ENCODE measurements around the gene PRIM2.
"Not testable (repeated sequence)": the region's sequence is repeated elsewhere in the genome, so short reads cannot be mapped to it uniquely, and the experiment has no call there.

Gene PRIM2

GRCh38 chr6:57444787-57445186, 127.4 kb downstream of the PRIM2 start:
- not testable (repeated sequence) for DNase-seq (ENCODE audit: low read depth in 1 of 2, low spot score in 1 of 2)

- not testable (repeated sequence) for DNase-seq (ENCODE audit: low read depth in 1 of 2, low spot score in 1 of 2)
Observed at GRCh38 chr6:57445379-57445778, 127.9 kb downstream of the PRIM2 start.

- DNase-seq (ENCODE audit: low read depth in 1 of 2, low spot score in 1 of 2): not testable (repeated sequence)
Observed at GRCh38 chr6:57445790-57446468, 128.5 kb downstream of the PRIM2 start.

DNA sequence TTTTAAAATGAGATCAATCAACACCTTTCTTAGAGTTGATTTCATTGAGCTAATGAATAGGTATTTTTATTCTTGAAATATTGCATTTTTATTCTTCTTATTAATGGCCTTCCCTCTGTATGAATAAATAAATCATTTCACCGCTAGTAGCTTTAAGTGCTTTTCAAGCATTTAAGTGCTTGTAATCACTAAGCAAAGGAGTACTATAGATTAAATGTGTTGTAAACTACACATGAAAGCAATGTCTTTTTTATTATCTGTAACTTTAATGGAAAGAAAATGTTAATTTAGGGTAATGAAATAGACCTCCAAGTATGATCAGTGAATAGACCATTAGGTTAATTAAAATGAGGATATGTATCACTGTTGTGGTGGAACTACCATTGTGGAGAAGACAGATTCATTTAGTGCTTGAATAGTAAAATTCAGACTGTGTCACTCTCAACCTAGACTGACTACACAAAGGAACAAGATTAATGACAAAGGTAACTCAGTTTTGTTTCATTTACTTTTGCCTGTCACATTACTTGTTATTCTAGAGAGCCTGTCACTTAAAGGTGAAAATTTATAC, 132.2 kb downstream of the PRIM2 start:
- DNase-seq (ENCODE audit: low read depth in 1 of 2, low spot score in 1 of 2): not testable (repeated sequence)

- DNase-seq (ENCODE audit: low read depth in 1 of 2, low spot score in 1 of 2): not testable (repeated sequence)
Observed at GRCh38 chr6:57459781-57460180, 142.4 kb downstream of the PRIM2 start.

DNA sequence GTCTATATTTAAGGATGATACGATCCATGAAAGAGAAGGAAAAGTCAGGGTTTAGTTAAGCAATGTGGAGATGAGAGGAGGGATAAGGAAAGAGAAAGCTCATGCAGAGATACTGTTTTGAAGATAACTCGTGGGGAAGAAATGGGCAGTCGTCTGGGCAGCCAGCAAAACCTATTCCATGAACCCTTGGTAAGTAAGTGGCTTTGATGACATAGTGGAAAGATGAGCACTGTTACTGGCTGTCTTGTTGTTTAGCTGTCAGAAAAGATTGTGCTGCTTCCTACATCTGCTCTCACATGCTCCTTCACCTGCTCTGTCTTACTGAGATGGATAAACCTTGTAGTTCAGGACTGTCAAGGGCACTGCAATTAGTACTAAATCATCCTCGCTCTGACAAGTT, 143.6 kb downstream of the PRIM2 start:
- DNase-seq (ENCODE audit: low read depth in 1 of 2, low spot score in 1 of 2): not testable (repeated sequence)

DNA sequence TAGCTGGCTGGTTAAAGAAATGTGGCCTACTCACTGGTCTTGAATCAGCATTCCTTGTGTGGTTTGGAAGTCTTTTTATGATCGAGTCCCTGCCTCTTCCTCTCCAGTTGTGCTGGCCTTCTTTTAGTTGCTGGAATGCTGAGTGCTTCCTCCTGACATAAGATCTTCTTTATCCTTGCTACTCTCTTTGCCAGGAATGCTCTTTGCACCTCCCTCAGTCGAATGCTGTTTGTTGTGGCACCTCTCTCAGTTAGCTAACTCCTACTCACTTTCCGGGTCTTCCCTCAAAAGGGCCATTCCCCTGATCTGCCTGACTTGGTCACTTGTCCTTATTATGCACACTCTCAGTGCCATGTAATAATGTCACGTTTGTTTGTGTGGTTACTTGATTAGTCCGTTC, 146.4 kb downstream of the PRIM2 start:
- not testable (repeated sequence) for DNase-seq (ENCODE audit: low read depth in 1 of 2, low spot score in 1 of 2)

DNA sequence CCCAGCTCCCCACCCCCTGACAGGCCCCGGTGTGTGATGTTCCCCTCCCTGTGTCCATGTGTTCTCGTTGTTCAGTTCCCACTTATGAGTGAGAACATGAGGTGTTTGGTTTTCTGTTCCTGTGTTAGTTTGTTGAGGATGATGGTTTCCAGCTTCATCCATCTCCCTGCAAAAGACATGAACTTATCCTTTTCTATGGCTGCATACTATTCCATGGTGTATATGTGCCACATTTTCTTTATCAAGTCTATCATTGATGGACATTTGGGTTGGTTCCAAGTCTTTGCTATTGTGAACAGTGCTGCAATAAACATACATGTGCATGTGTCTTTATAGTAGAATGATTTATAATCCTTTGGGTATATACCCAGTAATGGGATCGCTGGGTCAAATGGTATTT, 148.5 kb downstream of the PRIM2 start:
- not testable (repeated sequence) for DNase-seq (ENCODE audit: low read depth in 1 of 2, low spot score in 1 of 2)

DNA sequence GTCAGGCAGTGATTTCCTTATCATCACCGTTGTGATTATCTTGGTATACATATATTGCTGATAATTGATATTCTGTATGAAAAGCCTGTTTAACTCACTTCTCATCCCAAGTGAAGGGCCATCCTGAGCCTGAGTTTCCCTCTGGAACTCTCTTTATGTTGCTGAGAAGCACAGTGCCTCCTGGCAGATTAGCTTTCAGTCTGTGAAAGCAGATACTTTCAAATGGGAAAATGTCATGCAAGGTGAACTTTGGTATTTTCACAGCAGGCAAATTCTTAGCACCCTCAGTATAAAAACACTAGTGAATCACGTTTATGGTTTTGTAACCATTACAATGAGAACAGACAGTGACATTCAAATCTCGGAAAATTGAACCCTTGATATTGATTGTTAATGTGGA, 151.6 kb downstream of the PRIM2 start:
- DNase-seq (ENCODE audit: low read depth in 1 of 2, low spot score in 1 of 2): no peak

GRCh38 chr6:57470148-57470547, 152.7 kb downstream of the PRIM2 start:
- DNase-seq (ENCODE audit: low read depth in 1 of 2, low spot score in 1 of 2): not testable (repeated sequence)

DNA sequence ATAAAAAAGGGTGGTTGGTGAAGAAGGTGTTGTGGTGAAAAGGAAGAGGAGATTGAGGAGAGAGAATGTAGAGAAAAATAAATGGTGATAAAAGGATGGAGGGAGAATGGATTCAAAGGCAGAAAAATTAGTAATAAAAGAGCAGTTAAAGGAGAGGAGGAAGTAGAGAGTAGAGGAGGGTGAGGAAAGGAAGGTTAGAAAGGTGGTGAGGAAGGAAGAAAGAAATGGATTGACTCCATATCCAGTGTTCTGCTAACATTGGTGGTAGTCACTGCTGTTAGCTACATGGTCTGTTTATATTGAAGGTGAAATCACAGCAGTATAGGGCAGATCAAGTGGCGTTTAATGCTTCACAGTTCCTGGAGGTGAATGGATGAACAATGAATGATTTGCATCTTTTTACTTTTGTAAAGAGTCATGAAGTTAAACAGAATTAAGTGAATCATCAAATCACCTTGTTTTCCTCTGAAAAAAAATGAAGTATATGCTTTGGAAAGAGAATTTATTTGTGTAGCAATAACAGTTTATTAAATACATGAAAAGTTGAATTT, 154.0 kb downstream of the PRIM2 start:
- not testable (repeated sequence) for DNase-seq (ENCODE audit: low read depth in 1 of 2, low spot score in 1 of 2)

GRCh38 chr6:57472861-57473362, 155.5 kb downstream of the PRIM2 start:
- DNase-seq (ENCODE audit: low read depth in 1 of 2, low spot score in 1 of 2): not testable (repeated sequence)

GRCh38 chr6:57474862-57475475, 157.5 kb downstream of the PRIM2 start:
- DNase-seq (ENCODE audit: low read depth in 1 of 2, low spot score in 1 of 2): not testable (repeated sequence)

DNA sequence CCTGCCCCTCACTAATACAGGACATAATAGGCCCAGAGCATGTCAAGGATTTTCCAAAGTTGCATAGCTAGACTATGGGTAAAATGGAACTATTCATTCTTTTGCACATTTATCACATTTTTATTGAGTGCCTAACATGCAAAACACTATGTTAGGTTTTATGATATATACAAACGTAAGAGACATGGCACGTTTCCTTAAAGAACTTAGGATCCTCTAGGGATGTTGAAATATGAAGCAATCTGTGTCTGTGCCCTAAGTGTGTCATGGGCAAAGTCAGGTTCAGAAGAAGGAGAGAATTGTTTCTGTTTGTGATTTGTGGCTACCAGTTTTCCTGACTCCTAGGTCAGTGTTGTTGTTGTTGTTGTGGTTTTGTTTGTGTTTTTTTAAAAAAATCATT, 158.2 kb downstream of the PRIM2 start:
- not testable (repeated sequence) for DNase-seq (ENCODE audit: low read depth in 1 of 2, low spot score in 1 of 2)

DNA sequence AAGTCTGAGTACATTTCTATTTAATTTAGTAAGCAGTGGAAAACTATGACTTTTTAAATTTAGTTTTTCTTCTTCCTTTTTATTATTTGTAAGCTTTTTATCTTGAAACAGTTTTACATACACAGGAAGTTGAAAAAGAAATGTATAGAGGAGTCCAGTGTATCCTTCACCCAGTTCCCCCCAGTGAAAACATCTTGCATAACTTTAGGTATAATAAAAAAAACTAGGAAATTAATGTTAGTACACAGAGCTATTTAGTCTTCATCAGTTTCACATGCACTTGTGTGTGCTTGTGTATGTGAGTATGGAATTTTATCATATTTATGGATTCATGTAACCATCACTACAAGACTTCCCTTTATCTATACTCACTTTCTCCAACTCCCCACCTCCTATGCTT, 162.8 kb downstream of the PRIM2 start:
- DNase-seq (ENCODE audit: low read depth in 1 of 2, low spot score in 1 of 2): not testable (repeated sequence)

- DNase-seq (ENCODE audit: low read depth in 1 of 2, low spot score in 1 of 2): not testable (repeated sequence)
Observed at GRCh38 chr6:57481121-57481520, 163.7 kb downstream of the PRIM2 start.

GRCh38 chr6:57482471-57482870, 165.0 kb downstream of the PRIM2 start:
- DNase-seq (ENCODE audit: low read depth in 1 of 2, low spot score in 1 of 2): not testable (repeated sequence)

GRCh38 chr6:57486494-57487081, 169.2 kb downstream of the PRIM2 start:
- not testable (repeated sequence) for DNase-seq (ENCODE audit: low read depth in 1 of 2, low spot score in 1 of 2)

GRCh38 chr6:57488551-57488950, 171.1 kb downstream of the PRIM2 start:
- DNase-seq (ENCODE audit: low read depth in 1 of 2, low spot score in 1 of 2): not testable (repeated sequence)

- DNase-seq (ENCODE audit: low read depth in 1 of 2, low spot score in 1 of 2): not testable (repeated sequence)
Observed at GRCh38 chr6:57489887-57490286, 172.5 kb downstream of the PRIM2 start.

- not testable (repeated sequence) for DNase-seq (ENCODE audit: low read depth in 1 of 2, low spot score in 1 of 2)
Observed at GRCh38 chr6:57491795-57492194, 174.4 kb downstream of the PRIM2 start.

Data from stimulated activated CD4-positive, alpha-beta T cell treated with anti-CD3 and anti-CD28 coated beads, Interleukin-15, amount 100 ng/mL, for 1 hour (primary cell).